HG03460 (cell line): ENCODE data around the gene TET2.

Experiments used
- ATAC-seq: cut with Tn5 transposase; IDR thresholded peaks from one replicate; pipeline ENCODE4 v1.9.1; 2021; ENCODE audit not compliant: unreplicated experiment

The TET2 gene

GRCh38 chr4:105181259-105181658 is 34.6 kb downstream of the TET2 start:
- ATAC-seq, result no peak

- ATAC-seq, result no peak
Measured at GRCh38 chr4:105182211-105182610, 35.5 kb downstream of the TET2 start.

- no peak for ATAC-seq
Measured at GRCh38 chr4:105184316-105184980, 37.8 kb downstream of the TET2 start.

GRCh38 chr4:105186701-105187161 is 40.1 kb downstream of the TET2 start:
- ATAC-seq, result no peak

GRCh38 chr4:105189855-105190650 is 43.4 kb downstream of the TET2 start:
- no peak for ATAC-seq

GRCh38 chr4:105191621-105192210 is 45.0 kb downstream of the TET2 start:
- ATAC-seq, result peak; percentile 40

GRCh38 chr4:105192474-105192873 is 45.8 kb downstream of the TET2 start:
- ATAC-seq, result no peak

- no peak for ATAC-seq
Measured at GRCh38 chr4:105192910-105193309, 46.2 kb downstream of the TET2 start.

- ATAC-seq, result no peak
Measured at GRCh38 chr4:105193536-105193935, 46.9 kb downstream of the TET2 start.

GRCh38 chr4:105194328-105195231 is 47.9 kb downstream of the TET2 start:
- ATAC-seq, result peak; percentile 85

- peak; percentile 28 for ATAC-seq
Measured at GRCh38 chr4:105196523-105197145, 50.0 kb downstream of the TET2 start.

GRCh38 chr4:105197777-105198176 is 51.1 kb downstream of the TET2 start:
- no peak for ATAC-seq

GRCh38 chr4:105198541-105198940 is 51.9 kb downstream of the TET2 start:
- no peak for ATAC-seq

GRCh38 chr4:105206214-105206613 is 59.5 kb downstream of the TET2 start:
- ATAC-seq, result no peak

- ATAC-seq, result no peak
Measured at GRCh38 chr4:105207386-105207785, 60.7 kb downstream of the TET2 start.

- ATAC-seq, result no peak
Measured at GRCh38 chr4:105208561-105208960, 61.9 kb downstream of the TET2 start.

GRCh38 chr4:105210916-105211315 is 64.2 kb downstream of the TET2 start:
- ATAC-seq, result no peak

GRCh38 chr4:105215609-105216313 is 69.1 kb downstream of the TET2 start:
- peak; percentile 64 for ATAC-seq

GRCh38 chr4:105225500-105225899 is 78.8 kb downstream of the TET2 start:
- ATAC-seq, result no peak

- ATAC-seq, result no peak
Measured at GRCh38 chr4:105227054-105227453, 80.4 kb downstream of the TET2 start.
